MM.1S (cell line): ENCODE results near the gene WNK2.

Experiments used
- CTCF ChIP-seq: fragments of 300-600 bp; sonication (generic); IDR thresholded peaks from 2 replicates; pipeline ENCODE4 v1.5.1; 2016; ENCODE audit warnings: antibody characterized with exemption, low read length, mixed read lengths
- EZH2 ChIP-seq: fragments of 300-600 bp; sonication (generic); optimal IDR thresholded peaks from 2 replicates; pipeline ENCODE3; 2017; ENCODE audit warnings: low read depth, mild to moderate bottlenecking, antibody characterized with exemption, low read length, mixed read lengths
- EZH2phosphoT487 ChIP-seq: fragments of 300-600 bp; sonication (generic); IDR thresholded peaks from 2 replicates; pipeline ENCODE4 v1.6.1; 2018; ENCODE audit warnings: antibody characterized with exemption, low read length

DNA sequence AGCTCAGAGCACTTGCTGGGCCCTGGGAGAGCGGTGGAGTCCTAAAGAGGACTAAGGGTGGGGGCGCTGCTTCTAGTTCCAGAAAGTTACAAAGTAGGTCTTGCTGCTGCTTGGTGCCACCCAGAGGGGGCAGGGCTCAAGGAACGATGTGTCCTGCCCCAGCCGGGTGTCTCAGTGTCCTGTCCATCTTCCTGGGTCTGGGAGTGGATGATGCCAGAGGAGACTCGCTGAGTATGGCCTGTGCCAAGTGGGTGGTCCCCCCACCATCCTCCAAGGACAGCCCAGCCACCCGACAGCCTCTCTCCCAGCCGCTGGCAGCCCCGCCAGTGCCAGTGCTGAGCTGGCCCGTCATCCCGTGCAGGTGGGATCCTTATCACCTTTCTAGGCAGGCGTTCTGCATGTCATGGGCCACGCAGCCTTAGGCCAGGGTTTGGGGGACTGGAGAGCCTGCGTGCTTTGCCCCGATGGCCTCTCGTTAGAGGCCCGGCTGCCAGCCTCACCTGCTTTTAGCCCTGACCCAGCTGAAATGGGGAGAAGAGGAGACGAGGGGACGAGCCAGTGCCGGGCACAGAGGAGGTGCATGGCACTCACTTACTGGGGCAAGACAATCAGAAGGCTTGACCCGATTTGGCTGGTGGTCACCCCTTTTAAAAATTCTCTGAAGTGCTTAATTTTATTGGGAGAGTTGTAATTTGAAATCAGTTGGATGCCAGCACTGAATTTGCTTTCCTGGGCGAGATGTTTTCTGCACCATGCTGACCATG, 5.6 kb downstream of the WNK2 start:
- TF ChIP-seq CTCF (no peak), EZH2phosphoT487 (no peak), EZH2 (no peak)
